ENCODE measurements around the gene PALMD. TPM values are rescaled to one million over a fixed set of nuclear protein-coding genes. Genes with fewer than 3 reads are reported as not detected.

PALMD gene
- total RNA-seq, 1 experiment from 2014 or later, result 8.0 TPM

DNA sequence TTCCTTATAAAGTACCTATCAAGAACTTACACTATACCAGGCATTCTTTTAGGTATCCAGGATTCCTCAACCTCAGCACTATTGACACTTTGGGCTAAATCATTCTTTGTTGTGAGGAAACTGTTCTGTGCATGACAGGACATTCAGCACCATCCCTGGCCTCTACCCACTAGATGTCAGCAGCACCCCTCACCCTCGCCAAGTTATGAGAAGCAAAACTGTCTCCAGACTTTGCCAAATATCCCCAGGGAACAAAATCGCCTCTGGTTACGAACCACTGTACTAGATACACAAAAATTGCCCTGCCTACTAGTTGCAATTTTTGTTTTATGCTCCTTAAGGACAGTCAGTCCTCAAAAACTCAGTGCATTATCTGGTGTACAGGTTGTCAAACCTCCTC, 35.7 kb downstream of the PALMD start:
- Histone ChIP-seq H2AFZ (ENCODE audit: low read length) (no peak overlapping the region), H3F3A (ENCODE audit: low read length, unreplicated experiment) (no peaks in the 10 kb centered on the region), H3K4me2 (ENCODE audit: low read length) (no peak overlapping the region), H3K27me3 (ENCODE audit: low read length) (no peaks in the 10 kb centered on the region), H3K27ac (ENCODE audit: low read length) (no peak overlapping the region), H3K9ac (ENCODE audit: low read length) (no peak overlapping the region), H3K9me3 (ENCODE audit: low read length) (no peaks in the 10 kb centered on the region), H3K79me2 (ENCODE audit: low read length) (no peaks in the 10 kb centered on the region), H3K36me3 (ENCODE audit: low read depth, low read length) (no peaks in the 10 kb centered on the region), H4K20me1 (ENCODE audit: low read length) (no peaks in the 10 kb centered on the region), H3K4me3 (ENCODE audit: low read length) (no peak overlapping the region), H3K4me1 (ENCODE audit: insufficient read depth, low read length) (peaks cover 22% of the 10 kb centered on the region), H3K9me2 (replicated peaks; ENCODE audit: low read length) (no peaks in the 10 kb centered on the region)
- ATAC-seq (no peak), DNase-seq (no peak)
- no TSS peak for BruUV-seq (replicated peaks)
- intact Hi-C loops (cut with micrococcal nuclease), result no loop called here
- ChIA-PET POLR2A (ENCODE audit: unreplicated experiment) (no interaction called here), CTCF (no interaction called here)
- TF ChIP-seq, protein P1, sequence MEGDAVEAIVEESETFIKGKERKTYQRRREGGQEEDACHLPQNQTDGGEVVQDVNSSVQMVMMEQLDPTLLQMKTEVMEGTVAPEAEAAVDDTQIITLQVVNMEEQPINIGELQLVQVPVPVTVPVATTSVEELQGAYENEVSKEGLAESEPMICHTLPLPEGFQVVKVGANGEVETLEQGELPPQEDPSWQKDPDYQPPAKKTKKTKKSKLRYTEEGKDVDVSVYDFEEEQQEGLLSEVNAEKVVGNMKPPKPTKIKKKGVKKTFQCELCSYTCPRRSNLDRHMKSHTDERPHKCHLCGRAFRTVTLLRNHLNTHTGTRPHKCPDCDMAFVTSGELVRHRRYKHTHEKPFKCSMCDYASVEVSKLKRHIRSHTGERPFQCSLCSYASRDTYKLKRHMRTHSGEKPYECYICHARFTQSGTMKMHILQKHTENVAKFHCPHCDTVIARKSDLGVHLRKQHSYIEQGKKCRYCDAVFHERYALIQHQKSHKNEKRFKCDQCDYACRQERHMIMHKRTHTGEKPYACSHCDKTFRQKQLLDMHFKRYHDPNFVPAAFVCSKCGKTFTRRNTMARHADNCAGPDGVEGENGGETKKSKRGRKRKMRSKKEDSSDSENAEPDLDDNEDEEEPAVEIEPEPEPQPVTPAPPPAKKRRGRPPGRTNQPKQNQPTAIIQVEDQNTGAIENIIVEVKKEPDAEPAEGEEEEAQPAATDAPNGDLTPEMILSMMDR (conservative IDR thresholded peaks at IDR 0.05; ENCODE audit: low read depth, low read length), result no peak
- TF ChIP-seq EZH2phosphoT487 (IDR thresholded peaks at IDR 0.05; ENCODE audit: borderline replicate concordance, low read length), result no peak
- no peak for TF ChIP-seq EZH2 (IDR thresholded peaks at IDR 0.05; ENCODE audit: low read length, unreplicated experiment)

- Histone ChIP-seq H3K27ac (ENCODE audit: low read length) (no peak overlapping the region), H3K9ac (ENCODE audit: low read length) (no peak overlapping the region), H3K79me2 (ENCODE audit: low read length) (no peaks in the 10 kb centered on the region), H3K36me3 (ENCODE audit: low read depth, low read length) (0 out of 2 replicates have a peak, but pooled peaks cover 3% of the 10 kb centered on the region), H3K4me1 (ENCODE audit: insufficient read depth, low read length) (peaks cover 14% of the 10 kb centered on the region), H3F3A (ENCODE audit: low read length, unreplicated experiment) (no peaks in the 10 kb centered on the region), H3K4me2 (ENCODE audit: low read length) (no peak overlapping the region), H4K20me1 (ENCODE audit: low read length) (no peaks in the 10 kb centered on the region), H3K9me2 (replicated peaks; ENCODE audit: low read length) (no peaks in the 10 kb centered on the region), H3K27me3 (ENCODE audit: low read length) (no peaks in the 10 kb centered on the region), H3K9me3 (ENCODE audit: low read length) (no peaks in the 10 kb centered on the region), H3K4me3 (ENCODE audit: low read length) (no peak overlapping the region), H2AFZ (ENCODE audit: low read length) (no peak overlapping the region)
- TF ChIP-seq EZH2phosphoT487 (IDR thresholded peaks at IDR 0.05; ENCODE audit: borderline replicate concordance, low read length) (no peak), EZH2 (IDR thresholded peaks at IDR 0.05; ENCODE audit: low read length, unreplicated experiment) (no peak)
- TF ChIP-seq, protein P1 (conservative IDR thresholded peaks at IDR 0.05; ENCODE audit: low read depth, low read length), result no peak
- intact Hi-C loops (cut with micrococcal nuclease), result no loop called here
- ChIA-PET POLR2A (ENCODE audit: unreplicated experiment) (no interaction called here), CTCF (no interaction called here)
- BruUV-seq (replicated peaks), result no TSS peak
- ATAC-seq (no peak), DNase-seq (no peak)
Measured at GRCh38 chr1:99682291-99682751, 36.4 kb downstream of the PALMD start.

- Histone ChIP-seq H3K9me2 (replicated peaks; ENCODE audit: low read length) (no peaks in the 10 kb centered on the region), H3K4me1 (ENCODE audit: insufficient read depth, low read length) (peaks cover 12% of the 10 kb centered on the region), H3K4me2 (ENCODE audit: low read length) (no peak overlapping the region), H3F3A (ENCODE audit: low read length, unreplicated experiment) (no peaks in the 10 kb centered on the region), H3K79me2 (ENCODE audit: low read length) (no peaks in the 10 kb centered on the region), H3K36me3 (ENCODE audit: low read depth, low read length) (0 out of 2 replicates have a peak, but pooled peaks cover 3% of the 10 kb centered on the region), H3K9ac (ENCODE audit: low read length) (no peak overlapping the region), H3K27me3 (ENCODE audit: low read length) (no peaks in the 10 kb centered on the region), H3K27ac (ENCODE audit: low read length) (no peak overlapping the region), H3K9me3 (ENCODE audit: low read length) (no peaks in the 10 kb centered on the region), H2AFZ (ENCODE audit: low read length) (0 out of 2 replicates have a peak overlapping the region, but pooled peaks have one; percentile 8), H4K20me1 (ENCODE audit: low read length) (no peaks in the 10 kb centered on the region), H3K4me3 (ENCODE audit: low read length) (no peak overlapping the region)
- ChIA-PET CTCF (interaction anchor here (1.2 kb wide), 1 partner anchor 16 kb away, joined by 3 read pairs; no protein-coding TSS in a partner anchor), POLR2A (ENCODE audit: unreplicated experiment) (no interaction called here)
- BruUV-seq (replicated peaks), result no TSS peak
- intact Hi-C loops (cut with micrococcal nuclease), result loop anchor here (1.0 kb wide), 1 partner anchor 26 kb away; no protein-coding TSS in a partner anchor
- ATAC-seq (peak; percentile 78), DNase-seq (peak; percentile 77)
- TF ChIP-seq, protein P1 (conservative IDR thresholded peaks at IDR 0.05; ENCODE audit: low read depth, low read length), result peak; percentile 84
- TF ChIP-seq EZH2 (IDR thresholded peaks at IDR 0.05; ENCODE audit: low read length, unreplicated experiment), result no peak
- no peak for TF ChIP-seq EZH2phosphoT487 (IDR thresholded peaks at IDR 0.05; ENCODE audit: borderline replicate concordance, low read length)
Measured at GRCh38 chr1:99685516-99686180, 39.7 kb downstream of the PALMD start.

All from PC-3 (cell line).